Body of pancreas (tissue), 4 donors: ENCODE results near the gene GPR35. TPM values are rescaled to one million over a fixed set of nuclear protein-coding genes. Genes with fewer than 3 reads are reported as not detected.

Experiments used
- ATAC-seq: fragments of 150-250 bp; one replicate; pipeline ENCODE4 v1.9.1; 2016
- DNase-seq, 4 donors: peaks; one replicate each; pipeline ENCODE4 v3.0.0-alpha.2; 2019
- H3K27ac ChIP-seq, 4 donors: fragments of 200-600 bp; sonication (generic); 1 replicate in 3 of 4; 2 replicates in 1 of 4; pipeline versions ENCODE4 v1.5.1 to v1.6.1; 2016 to 2019; ENCODE audit warnings: mild to moderate bottlenecking in 1 of 4, mixed read lengths in 1 of 4, moderate library complexity in 1 of 4
- H3K27me3 ChIP-seq, 2 donors: fragments of 200-600 bp; sonication (generic); one replicate each; pipeline ENCODE4 v1.6.0; 2016; ENCODE audit warnings: mild to moderate bottlenecking in 1 of 2
- H3K36me3 ChIP-seq, 2 donors: fragments of 200-600 bp; sonication (generic); replicated peaks in 1 of 2; 2 replicates each; pipeline ENCODE4 v1.5.1; 2016; ENCODE audit warnings: low read depth in 2 of 2; ENCODE audit not compliant: insufficient read depth in 1 of 2
- H3K4me1 ChIP-seq: fragments of 200-600 bp; sonication (generic); one replicate; pipeline ENCODE4 v1.6.0; 2016
- H3K4me3 ChIP-seq, 2 donors: fragments of 200-600 bp; sonication (generic); 1 replicate in 1 of 2; 2 replicates in 1 of 2; pipeline ENCODE4 v1.5.1; 2016 to 2019
- H3K9me3 ChIP-seq, 3 donors: fragments of 200-600 bp; sonication (generic); 1 replicate in 2 of 3; 2 replicates in 1 of 3; pipeline ENCODE4 v1.5.1; 2016
- CTCF ChIP-seq, 7 experiments: fragments of 450-650 bp in 4 of 7; fragments of 200-600 bp in 3 of 7; sonication (generic) in 3 of 7; IDR thresholded peaks; one replicate each; pipeline ENCODE4 v1.5.1; 2016 to 2019; ENCODE audit warnings: antibody characterized with exemption in 7 of 7
- POLR2A ChIP-seq, 3 donors: fragments of 450-650 bp; IDR thresholded peaks; one replicate each; pipeline ENCODE4 v1.6.1; 2016; ENCODE audit warnings: antibody characterized with exemption in 3 of 3, mild to moderate bottlenecking in 2 of 3
- WGBS, 2 donors: methylation state at CpG; one replicate each; pipeline ENCODE4 v1.1.5; 2017; 5-methylcytosine and 5-hydroxymethylcytosine counted together
- intact Hi-C: fragments of 100-400 bp; cut with DNase I; formaldehyde crosslinking; loops from one replicate; pipeline ENCODE4 v1.15.1; 2023
- total RNA-seq, 2 donors: library from RNA; depleted of rRNA; stranded (reverse); fragments of >200 nt; gene quantifications; one replicate each; pipeline ENCODE4 v1.1.0, GENCODE V29; 2016

Gene GPR35, protein sequence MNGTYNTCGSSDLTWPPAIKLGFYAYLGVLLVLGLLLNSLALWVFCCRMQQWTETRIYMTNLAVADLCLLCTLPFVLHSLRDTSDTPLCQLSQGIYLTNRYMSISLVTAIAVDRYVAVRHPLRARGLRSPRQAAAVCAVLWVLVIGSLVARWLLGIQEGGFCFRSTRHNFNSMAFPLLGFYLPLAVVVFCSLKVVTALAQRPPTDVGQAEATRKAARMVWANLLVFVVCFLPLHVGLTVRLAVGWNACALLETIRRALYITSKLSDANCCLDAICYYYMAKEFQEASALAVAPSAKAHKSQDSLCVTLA
- total RNA-seq = 1 to 10 TPM in 1 of 2 donors, under 1 TPM in 1; 0.33 to 3.4 TPM

GRCh38 chr2:240624950-240625621 is at the start of gene GPR35:
TSS of gene GPR35 (plus strand) at chr2:240625480. CDS start at chr2:240629953, 4,473 bp downstream.
- ATAC-seq (peak; percentile 19), DNase-seq (peak in 2 of 4 donors; percentile 11 to 54)
- Histone ChIP-seq H3K27ac (no peak within 1 kb of the TSS), H3K9me3 (no peaks in the 10 kb centered on the region), H3K36me3 (no peaks in the 10 kb centered on the region), H3K4me3 (no peak within 1 kb of the TSS), H3K4me1 (no peaks in the 10 kb centered on the region), H3K27me3 (no peaks in the 10 kb centered on the region)
- intact Hi-C loops = no loop called here
- TF ChIP-seq CTCF (IDR thresholded peaks at IDR 0.05) (no peak), POLR2A (IDR thresholded peaks at IDR 0.05) (no peak)
- WGBS, 2 donors = 45 to 83% methylated on average over 10 to 20 of the region's 23 CpGs

DNA sequence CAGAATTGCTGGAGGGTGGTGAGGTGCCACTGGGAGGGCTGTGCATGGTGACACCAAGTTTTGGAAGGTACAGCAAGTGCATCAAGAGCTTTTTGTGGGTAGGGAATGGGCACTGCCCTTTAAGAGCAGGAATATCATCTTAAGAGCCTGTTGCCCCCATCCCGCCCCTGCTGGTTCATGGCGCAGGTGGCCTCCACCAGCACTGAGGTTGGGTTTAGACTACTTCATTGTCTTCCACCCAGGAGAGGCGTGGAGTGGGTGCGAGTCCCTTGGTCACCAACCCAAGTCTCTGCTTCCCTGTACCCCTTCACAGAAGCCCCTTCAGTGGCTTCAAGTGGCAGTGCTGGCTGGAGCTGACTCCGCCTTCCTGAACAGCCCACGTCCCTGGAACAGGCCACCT is 49.2 kb upstream of the GPR35 start:
- Histone ChIP-seq H3K36me3 (peaks cover 8 to 20% of the 10 kb centered on the region in 2 donors), H3K27ac (no peak overlapping the region), H3K4me3 (no peak overlapping the region), H3K9me3 (no peaks in the 10 kb centered on the region), H3K27me3 (no peaks in the 10 kb centered on the region), H3K4me1 (peaks cover 38% of the 10 kb centered on the region)
- WGBS, 2 donors = 81 to 94% methylated on average over 6 of the region's 6 CpGs
- intact Hi-C loops = no loop called here
- ATAC-seq (no peak), DNase-seq (no peak)
- TF ChIP-seq POLR2A (IDR thresholded peaks at IDR 0.05) (no peak), CTCF (IDR thresholded peaks at IDR 0.05) (no peak)

DNA sequence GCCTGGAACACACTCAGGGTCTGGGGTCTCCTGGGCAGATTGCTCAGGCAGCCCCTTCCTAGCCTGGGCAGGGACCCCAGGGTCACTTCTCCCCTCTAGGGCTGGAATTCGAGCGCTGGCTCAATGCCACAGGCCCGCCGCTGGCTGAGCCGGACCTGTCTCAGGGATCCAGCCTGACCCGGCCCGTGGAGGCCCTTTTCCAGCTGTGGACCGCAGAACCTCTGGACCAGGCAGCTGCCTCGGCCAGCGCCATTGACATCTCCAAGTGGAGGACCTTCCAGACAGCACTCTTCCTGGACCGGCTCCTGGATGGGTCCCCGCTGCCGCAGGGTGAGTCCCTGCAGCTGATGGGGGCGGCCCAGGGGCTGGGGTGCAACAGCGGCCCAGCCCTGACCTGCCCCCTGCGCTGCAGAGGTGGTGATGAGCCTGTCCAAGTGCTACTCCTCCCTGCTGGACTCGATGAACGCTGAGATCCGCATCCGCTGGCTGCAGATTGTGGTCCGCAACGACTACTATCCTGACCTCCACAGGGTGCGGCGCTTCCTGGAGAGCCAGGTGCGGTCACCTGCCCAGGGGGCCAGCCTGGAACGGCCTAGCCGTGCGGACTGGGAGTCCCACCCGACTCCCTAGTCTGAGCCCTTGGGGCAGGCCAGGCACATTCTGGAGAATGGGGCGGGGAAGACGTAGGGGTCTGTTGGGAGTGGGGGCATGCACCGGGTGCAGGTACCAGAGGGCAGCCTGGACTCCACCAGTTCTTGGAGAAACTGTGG is 48.7 kb upstream of the GPR35 start:
- ATAC-seq = no peak
- DNase-seq = no peak
- Histone ChIP-seq H3K9me3 (no peaks in the 10 kb centered on the region), H3K27me3 (no peaks in the 10 kb centered on the region), H3K4me3 (no peak overlapping the region), H3K27ac (no peak overlapping the region), H3K36me3 (peaks cover 8 to 20% of the 10 kb centered on the region in 2 donors), H3K4me1 (peaks cover 32% of the 10 kb centered on the region)
- WGBS, 2 donors = 88 to 93% methylated on average over 6 to 22 of the region's 32 CpGs
- no peak for TF ChIP-seq CTCF (IDR thresholded peaks at IDR 0.05)
- no peak for TF ChIP-seq POLR2A (IDR thresholded peaks at IDR 0.05)
- intact Hi-C loops = no loop called here

GRCh38 chr2:240577281-240578109 is 47.8 kb upstream of the GPR35 start:
- H3K4me3 ChIP-seq = no peak overlapping the region
- H3K4me1 ChIP-seq = peaks cover 24% of the 10 kb centered on the region
- TF ChIP-seq POLR2A (IDR thresholded peaks at IDR 0.05) (no peak), CTCF (IDR thresholded peaks at IDR 0.05) (no peak)
- H3K36me3 ChIP-seq = peaks cover 8 to 20% of the 10 kb centered on the region in 2 donors
- no peaks in the 10 kb centered on the region for H3K27me3 ChIP-seq
- DNase-seq (no peak), ATAC-seq (no peak)
- intact Hi-C loops = no loop called here
- no peak overlapping the region for H3K27ac ChIP-seq
- WGBS, 2 donors = 85% methylated on average over 24 of the region's 26 CpGs; no CpG with 5 or more reads in 1 of the 2 donors
- H3K9me3 ChIP-seq = no peaks in the 10 kb centered on the region
